Ishikawa (cell line): ENCODE results near the gene TMEM52.

Experiments
- EP300 ChIP-seq: IDR thresholded peaks from 2 replicates; pipeline ENCODE4 v1.6.1; 2012; ENCODE audit warnings: borderline replicate concordance
- REST ChIP-seq: IDR thresholded peaks from 2 replicates; pipeline ENCODE4 v1.6.1; 2012; ENCODE audit warnings: low read depth, mild to moderate bottlenecking
- YY1 ChIP-seq: IDR thresholded peaks from 2 replicates; pipeline ENCODE4 v1.6.1; 2012; ENCODE audit warnings: low read depth
- ZBTB7A ChIP-seq: IDR thresholded peaks from 2 replicates; pipeline ENCODE4 v1.6.1; 2012; ENCODE audit warnings: low read depth

GRCh38 chr1:1926886-1927660 is 8.0 kb upstream of the TMEM52 start:
- no peak for TF ChIP-seq EP300
- TF ChIP-seq YY1: no peak
- TF ChIP-seq REST: no peak
- TF ChIP-seq ZBTB7A: no peak
